ENCODE data around the gene YJU2. TPM values are rescaled to one million over a fixed set of nuclear protein-coding genes. Genes with fewer than 3 reads are reported as not detected.

The YJU2 gene
- total RNA-seq, 1 donor: 17.0 TPM

GRCh38 chr19:4304538-4305256 is 57.8 kb downstream of the YJU2 start, which contains the start of gene FSD1:
Gene FSD1, plus strand, starts transcription at chr19:4304598. Its CDS starts 149 bp downstream, at chr19:4304747.
- DNase-seq (ENCODE audit: insufficient read length, low spot score, missing footprints): peak; percentile 99
- Histone ChIP-seq H3K4me3 (ENCODE audit: insufficient read depth, low read length) (no peak within 1 kb of the TSS), H4K20me1 (ENCODE audit: insufficient read depth, low read length) (no peaks in the 10 kb centered on the region), H3K27me3 (ENCODE audit: insufficient read depth, low read length) (no peaks in the 10 kb centered on the region), H3K4me2 (ENCODE audit: insufficient read depth, low read length) (no peak within 1 kb of the TSS), H2AFZ (ENCODE audit: low read length) (no peak within 1 kb of the TSS), H3K9me3 (ENCODE audit: low read depth, low read length) (no peaks in the 10 kb centered on the region), H3K79me2 (ENCODE audit: insufficient read depth, low read length) (no peaks in the 10 kb centered on the region), H3K36me3 (ENCODE audit: insufficient read depth, low read length) (no peaks in the 10 kb centered on the region), H3K4me1 (ENCODE audit: insufficient read depth, low read length) (no peaks in the 10 kb centered on the region), H3K27ac (ENCODE audit: low read depth, low read length) (no peak within 1 kb of the TSS)
- TF ChIP-seq, protein P1, sequence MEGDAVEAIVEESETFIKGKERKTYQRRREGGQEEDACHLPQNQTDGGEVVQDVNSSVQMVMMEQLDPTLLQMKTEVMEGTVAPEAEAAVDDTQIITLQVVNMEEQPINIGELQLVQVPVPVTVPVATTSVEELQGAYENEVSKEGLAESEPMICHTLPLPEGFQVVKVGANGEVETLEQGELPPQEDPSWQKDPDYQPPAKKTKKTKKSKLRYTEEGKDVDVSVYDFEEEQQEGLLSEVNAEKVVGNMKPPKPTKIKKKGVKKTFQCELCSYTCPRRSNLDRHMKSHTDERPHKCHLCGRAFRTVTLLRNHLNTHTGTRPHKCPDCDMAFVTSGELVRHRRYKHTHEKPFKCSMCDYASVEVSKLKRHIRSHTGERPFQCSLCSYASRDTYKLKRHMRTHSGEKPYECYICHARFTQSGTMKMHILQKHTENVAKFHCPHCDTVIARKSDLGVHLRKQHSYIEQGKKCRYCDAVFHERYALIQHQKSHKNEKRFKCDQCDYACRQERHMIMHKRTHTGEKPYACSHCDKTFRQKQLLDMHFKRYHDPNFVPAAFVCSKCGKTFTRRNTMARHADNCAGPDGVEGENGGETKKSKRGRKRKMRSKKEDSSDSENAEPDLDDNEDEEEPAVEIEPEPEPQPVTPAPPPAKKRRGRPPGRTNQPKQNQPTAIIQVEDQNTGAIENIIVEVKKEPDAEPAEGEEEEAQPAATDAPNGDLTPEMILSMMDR (IDR thresholded peaks at IDR 0.05; ENCODE audit: extremely low read depth, low read depth, low read length): no peak

DNA sequence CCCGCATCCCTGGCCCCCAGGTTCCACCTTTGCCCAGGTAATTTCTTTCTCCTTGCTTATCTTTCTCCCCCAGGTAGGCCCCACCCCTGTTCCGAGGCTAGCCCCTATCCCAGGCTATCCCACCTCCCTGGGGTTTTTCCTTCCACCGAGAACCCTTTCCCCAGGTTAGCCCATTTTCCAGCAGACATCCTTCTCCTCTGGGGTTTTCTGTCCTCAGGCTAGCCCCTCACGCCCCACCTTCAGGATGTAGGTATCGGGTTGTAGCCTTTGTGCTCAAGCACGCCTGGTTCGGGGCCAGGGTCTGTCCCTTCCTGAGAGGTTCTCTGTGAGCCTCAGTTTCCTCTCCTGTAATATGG is 58.4 kb downstream of the YJU2 start:
- Histone ChIP-seq H3K27me3 (ENCODE audit: insufficient read depth, low read length) (no peaks in the 10 kb centered on the region), H2AFZ (ENCODE audit: low read length) (no peak overlapping the region), H4K20me1 (ENCODE audit: insufficient read depth, low read length) (no peaks in the 10 kb centered on the region), H3K79me2 (ENCODE audit: insufficient read depth, low read length) (no peaks in the 10 kb centered on the region), H3K36me3 (ENCODE audit: insufficient read depth, low read length) (no peaks in the 10 kb centered on the region), H3K4me2 (ENCODE audit: insufficient read depth, low read length) (no peak overlapping the region), H3K9me3 (ENCODE audit: low read depth, low read length) (no peaks in the 10 kb centered on the region), H3K4me1 (ENCODE audit: insufficient read depth, low read length) (no peaks in the 10 kb centered on the region), H3K27ac (ENCODE audit: low read depth, low read length) (no peak overlapping the region), H3K4me3 (ENCODE audit: insufficient read depth, low read length) (no peak overlapping the region)
- DNase-seq (ENCODE audit: insufficient read length, low spot score, missing footprints): no peak
- TF ChIP-seq, protein P1 (IDR thresholded peaks at IDR 0.05; ENCODE audit: extremely low read depth, low read depth, low read length): no peak

GRCh38 chr19:4305659-4306058 is 58.8 kb downstream of the YJU2 start:
- Histone ChIP-seq H3K4me1 (ENCODE audit: insufficient read depth, low read length) (no peaks in the 10 kb centered on the region), H2AFZ (ENCODE audit: low read length) (no peak overlapping the region), H3K4me2 (ENCODE audit: insufficient read depth, low read length) (no peak overlapping the region), H4K20me1 (ENCODE audit: insufficient read depth, low read length) (no peaks in the 10 kb centered on the region), H3K4me3 (ENCODE audit: insufficient read depth, low read length) (no peak overlapping the region), H3K27ac (ENCODE audit: low read depth, low read length) (no peak overlapping the region), H3K27me3 (ENCODE audit: insufficient read depth, low read length) (no peaks in the 10 kb centered on the region), H3K36me3 (ENCODE audit: insufficient read depth, low read length) (no peaks in the 10 kb centered on the region), H3K79me2 (ENCODE audit: insufficient read depth, low read length) (no peaks in the 10 kb centered on the region), H3K9me3 (ENCODE audit: low read depth, low read length) (no peaks in the 10 kb centered on the region)
- DNase-seq (ENCODE audit: insufficient read length, low spot score, missing footprints): no peak
- TF ChIP-seq, protein P1 (IDR thresholded peaks at IDR 0.05; ENCODE audit: extremely low read depth, low read depth, low read length): no peak

DNA sequence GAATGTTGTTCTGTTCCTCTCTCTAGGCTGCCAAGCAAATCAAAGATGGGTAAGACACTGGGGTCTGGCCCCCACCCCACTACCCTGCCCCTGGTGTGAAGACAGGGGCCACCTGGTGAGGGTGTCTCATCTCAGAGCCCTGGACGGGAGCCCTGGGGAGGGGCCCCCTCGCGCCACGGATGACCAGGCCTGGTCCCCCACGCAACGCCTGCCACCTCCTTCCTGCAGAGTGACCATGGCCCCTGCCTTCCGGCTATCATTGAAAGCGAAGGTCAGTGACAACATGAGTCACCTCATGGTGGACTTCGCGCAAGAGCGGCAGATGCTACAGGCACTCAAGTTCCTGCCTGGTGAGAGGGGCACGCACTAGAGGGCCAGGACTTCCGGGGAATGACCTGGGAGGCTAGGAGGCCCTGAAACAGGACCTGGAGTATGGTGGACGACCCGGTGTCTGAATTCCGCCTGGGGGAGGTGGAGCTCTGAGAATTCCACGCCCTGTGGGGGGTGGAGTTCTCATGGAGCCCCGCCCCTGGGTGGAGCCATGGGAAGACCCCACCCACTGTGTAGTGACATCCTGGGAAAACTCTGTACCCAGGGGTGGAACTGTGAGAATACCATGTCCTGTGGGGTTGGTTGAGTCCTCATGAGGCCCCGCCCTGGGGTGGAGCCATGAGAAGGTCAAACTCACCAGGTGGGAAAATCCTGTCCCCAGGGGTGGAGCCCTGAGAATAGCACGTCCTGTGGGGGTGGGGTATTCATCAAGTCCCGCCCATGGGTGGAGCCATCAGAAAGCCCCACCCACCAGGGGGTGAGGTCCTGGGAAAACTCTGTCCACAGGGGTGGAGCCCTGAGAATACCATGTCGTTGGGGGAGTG is 63.6 kb downstream of the YJU2 start:
- H3K9me3 ChIP-seq (ENCODE audit: low read depth, low read length): no peaks in the 10 kb centered on the region
- no peaks in the 10 kb centered on the region for H4K20me1 ChIP-seq (ENCODE audit: insufficient read depth, low read length)
- no peaks in the 10 kb centered on the region for H3K36me3 ChIP-seq (ENCODE audit: insufficient read depth, low read length)
- H2AFZ ChIP-seq (ENCODE audit: low read length): no peak overlapping the region
- no peaks in the 10 kb centered on the region for H3K4me1 ChIP-seq (ENCODE audit: insufficient read depth, low read length)
- H3K4me3 ChIP-seq (ENCODE audit: insufficient read depth, low read length): no peak overlapping the region
- no peak overlapping the region for H3K27ac ChIP-seq (ENCODE audit: low read depth, low read length)
- H3K4me2 ChIP-seq (ENCODE audit: insufficient read depth, low read length): no peak overlapping the region
- H3K79me2 ChIP-seq (ENCODE audit: insufficient read depth, low read length): no peaks in the 10 kb centered on the region
- TF ChIP-seq, protein P1 (IDR thresholded peaks at IDR 0.05; ENCODE audit: extremely low read depth, low read depth, low read length): no peak
- no peaks in the 10 kb centered on the region for H3K27me3 ChIP-seq (ENCODE audit: insufficient read depth, low read length)
- peak; percentile 78 for DNase-seq (ENCODE audit: insufficient read length, low spot score, missing footprints)
